ENCODE data around the gene ASAP3.

Gene ASAP3

DNA sequence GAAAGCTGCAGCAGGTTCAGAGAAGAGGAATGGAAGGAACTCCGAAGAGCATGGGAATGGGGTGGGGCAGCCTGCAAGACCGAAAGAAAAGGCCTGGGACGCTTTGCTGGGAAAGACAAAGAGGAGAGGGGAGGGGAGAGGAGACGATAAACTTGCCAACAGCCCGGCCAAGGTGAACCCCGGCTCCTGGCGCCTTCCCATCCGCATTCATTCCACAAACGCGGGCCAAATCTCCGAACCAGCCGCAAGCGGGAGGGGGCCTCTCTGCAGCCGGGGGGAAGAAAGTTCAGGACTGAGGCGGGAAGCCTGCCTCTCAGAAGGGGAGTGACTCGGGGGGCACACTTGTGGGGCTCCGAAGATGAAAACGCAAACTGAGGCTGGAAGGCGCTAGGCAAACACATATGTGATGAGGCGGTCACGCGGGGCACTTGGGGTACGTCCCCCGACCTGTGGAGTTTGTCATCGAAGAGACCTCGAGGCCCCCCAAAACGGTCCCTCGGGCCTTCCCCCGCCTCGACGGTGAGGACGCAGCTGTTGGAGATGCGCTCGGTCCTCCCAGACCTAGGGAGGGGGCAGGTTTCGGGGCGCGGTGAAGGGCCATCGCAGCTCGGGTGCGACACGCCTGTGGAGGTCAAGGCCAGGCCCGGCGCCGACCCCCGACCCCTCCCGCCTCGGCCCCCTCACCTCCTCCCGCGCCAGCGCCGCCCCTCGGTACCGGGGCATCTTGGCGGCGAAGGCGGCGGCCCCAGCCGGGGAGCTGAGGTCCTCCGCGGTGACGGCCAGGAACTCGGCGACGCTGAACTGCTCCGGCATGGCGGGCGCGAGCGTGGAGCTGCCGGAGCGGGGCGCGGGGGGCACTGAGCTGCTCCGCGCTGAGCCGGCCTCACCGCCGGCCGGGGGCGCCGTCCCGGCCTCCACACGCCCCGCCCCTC, at the start of gene ASAP3:
Gene ASAP3, minus strand, starts transcription at position 859 of the 932 bp plus-strand sequence. Its CDS starts 46 bp downstream, at position 813.
- no peak for DNase-seq (ENCODE audit: low read depth in 2 of 2)

DNA sequence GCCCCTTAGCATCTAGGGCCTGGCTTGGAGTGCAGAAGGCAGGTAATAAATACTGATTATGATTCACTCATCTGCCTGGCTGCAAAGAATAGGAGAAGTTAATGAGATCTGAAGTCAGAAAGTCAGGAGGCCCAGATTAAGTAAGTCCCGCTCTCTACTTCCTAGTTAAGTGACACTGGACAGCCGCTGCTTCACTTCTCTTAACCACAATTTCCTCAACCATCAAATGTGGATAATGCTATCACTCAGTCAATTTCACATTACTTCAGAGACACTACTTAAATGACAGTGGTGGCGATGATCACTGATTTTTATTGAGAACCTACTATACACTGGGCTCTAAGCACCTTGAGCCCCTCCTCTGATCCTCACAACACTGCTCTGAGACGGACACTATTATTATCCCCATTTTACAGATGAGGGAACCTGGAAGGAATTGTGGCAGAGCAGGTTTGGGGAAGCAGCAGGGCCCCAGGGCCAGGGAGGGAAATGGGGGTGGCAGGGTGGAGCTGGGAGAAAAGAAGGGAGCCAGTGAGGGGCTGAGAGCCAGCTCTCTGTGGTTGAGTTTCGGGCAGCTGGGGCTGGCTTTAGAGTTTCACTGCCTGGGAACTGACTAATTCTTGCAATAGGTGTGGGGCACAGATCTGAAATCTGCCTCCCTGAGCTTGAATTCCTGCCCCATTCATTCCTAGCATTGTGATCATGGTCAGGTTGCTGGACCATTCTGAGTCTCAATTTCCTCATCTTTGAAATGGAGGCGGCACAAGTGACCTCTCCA, 49.5 kb upstream of the ASAP3 start:
- DNase-seq (ENCODE audit: low read depth in 2 of 2) = no peak

DNA sequence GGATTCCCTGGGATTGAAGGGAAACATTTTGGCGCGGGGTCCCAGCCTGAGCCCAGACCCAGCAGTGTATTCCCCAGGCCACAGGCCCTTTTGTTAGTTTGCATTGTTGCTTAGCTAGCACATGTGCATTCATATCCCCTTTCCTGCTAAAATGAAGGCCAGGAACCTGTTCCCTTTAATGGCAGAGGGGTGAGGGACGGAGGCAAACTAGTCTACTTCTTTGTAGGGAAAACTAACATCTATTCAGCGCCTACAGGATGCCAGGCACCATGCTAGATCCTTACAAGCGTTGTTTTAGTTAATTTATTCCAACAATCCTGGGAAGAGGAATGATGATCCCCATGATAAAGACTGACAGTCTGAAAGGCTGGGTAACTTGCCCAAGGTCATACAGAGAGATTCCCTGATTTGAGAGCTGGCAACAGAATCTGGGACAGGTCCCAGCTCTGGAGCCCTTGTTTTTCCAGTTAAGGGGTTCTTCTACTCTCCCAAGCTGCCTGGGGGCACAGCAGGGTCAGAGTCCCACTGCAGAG, 47.6 kb upstream of the ASAP3 start:
- DNase-seq (ENCODE audit: low read depth in 2 of 2) = no peak

DNA sequence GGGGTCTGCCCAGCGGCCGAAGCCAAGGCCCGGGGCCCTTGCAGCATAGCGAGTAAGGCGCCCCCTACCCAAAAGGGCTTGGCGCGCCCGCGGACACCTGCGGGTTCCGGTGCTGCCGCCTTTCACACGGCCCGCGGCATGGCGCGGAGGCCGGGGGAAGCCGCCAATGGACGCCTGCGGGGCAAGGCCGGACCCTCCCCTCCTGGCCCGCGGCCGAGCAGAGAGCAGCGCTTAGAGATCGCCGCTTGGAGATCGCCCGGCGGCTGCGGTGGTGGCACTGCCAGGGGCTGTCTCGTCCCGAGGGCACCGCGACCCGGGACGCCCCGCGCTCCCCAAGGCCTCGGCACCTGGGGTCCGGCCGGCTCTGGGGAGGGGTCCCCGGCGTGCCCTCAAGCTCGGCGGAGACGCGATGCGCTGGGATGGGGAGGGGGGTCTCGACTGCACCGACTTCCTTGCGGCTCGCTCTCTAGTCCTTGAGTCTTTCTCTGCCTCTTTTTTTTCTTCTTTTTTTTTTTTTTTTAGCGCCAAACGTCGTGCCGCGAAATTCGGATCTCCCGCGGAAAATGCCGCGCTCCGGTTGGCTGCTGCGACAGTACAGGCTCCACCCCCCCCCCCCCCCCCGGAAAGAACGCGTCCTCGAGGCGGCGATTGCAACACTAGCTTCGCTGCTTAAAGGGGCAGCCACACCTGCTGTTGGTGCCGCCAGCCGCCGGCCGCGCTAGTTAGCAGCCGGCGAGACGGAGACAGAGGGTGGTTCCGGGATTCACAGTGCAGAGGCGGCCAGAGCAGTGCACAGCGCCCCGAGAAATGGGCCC, 47.0 kb upstream of the ASAP3 start, which contains the start of gene E2F2:
Gene E2F2, minus strand, starts transcription at position 487 of the 815 bp plus-strand sequence. Its CDS starts 440 bp downstream, at position 47.
- peak; percentile 56 to 69 for DNase-seq (ENCODE audit: low read depth in 2 of 2)

DNA sequence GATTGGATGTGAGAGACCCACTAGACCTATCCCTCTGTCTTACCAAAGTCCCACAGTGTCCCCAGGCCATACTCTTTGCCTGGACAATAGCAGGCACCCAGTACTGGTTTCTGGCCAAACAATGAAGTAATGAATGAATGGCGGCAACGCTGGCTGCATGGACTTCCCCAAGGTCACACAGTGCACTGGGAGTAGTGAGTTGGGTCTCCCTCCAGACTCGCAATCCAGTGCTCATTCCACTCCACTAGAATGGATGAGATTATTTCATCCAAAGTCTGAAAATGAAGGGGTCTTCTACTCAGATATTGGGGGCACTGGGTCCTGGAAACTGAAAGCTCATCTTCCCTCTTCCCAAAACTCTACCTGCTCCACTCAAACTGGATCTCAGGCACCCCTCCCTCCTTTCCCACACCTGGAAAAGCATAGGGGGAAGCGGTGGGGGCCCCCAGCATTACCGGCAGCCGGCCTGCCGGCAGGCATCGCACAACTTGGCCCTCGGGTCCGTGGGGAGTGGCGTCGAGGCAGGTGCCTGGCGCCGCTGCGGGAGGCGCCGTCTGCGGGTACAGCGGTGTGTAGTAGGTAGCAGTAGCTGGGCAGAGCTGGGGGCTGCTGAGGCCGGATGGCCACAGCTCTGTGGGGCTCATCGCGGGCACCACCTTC, 46.2 kb upstream of the ASAP3 start:
- no peak for DNase-seq (ENCODE audit: low read depth in 2 of 2)

DNA sequence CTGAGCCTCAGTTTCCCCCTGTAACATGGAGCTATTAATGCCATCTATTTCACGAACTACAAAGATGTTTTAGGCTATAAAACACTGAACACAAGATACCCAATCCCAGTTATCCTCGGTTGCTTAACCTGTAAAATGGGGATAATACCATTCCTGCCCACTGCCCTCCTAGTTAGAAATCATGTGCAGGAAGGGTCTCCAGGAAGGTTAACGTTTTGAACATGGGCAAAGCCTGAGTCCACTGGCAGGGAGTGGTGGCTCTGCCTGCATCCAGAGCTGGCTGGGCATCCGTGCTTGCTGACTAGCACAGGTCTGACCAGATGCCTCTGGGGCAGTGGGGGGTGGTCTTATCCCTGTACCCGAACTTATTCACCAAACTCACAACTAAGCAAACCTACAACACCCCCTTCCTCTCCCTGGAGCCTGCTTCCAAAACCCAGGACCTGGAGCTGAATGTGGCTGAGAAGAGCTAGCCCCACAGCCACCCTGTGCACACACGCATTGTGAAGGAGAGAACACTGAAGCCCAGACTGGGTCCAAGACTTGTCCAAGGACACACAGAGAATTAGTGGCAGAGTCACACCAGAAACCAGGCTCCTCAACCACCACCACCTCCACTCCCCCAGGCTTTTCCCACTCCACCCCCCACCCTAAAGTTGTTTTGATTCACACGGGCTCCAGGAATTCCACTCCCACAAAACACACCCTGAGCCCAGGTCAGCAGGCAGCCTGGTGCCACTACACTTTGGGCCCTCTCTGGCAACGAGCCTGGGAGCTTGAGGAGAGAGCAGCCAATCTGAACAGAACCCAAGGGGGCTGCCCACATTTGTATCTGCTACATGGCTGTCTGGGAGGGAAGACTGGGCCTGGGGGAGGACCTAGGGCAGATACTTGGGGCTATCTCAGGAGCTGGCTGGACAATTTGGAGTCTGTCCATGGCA, 45.4 kb upstream of the ASAP3 start:
- no peak for DNase-seq (ENCODE audit: low read depth in 2 of 2)

DNA sequence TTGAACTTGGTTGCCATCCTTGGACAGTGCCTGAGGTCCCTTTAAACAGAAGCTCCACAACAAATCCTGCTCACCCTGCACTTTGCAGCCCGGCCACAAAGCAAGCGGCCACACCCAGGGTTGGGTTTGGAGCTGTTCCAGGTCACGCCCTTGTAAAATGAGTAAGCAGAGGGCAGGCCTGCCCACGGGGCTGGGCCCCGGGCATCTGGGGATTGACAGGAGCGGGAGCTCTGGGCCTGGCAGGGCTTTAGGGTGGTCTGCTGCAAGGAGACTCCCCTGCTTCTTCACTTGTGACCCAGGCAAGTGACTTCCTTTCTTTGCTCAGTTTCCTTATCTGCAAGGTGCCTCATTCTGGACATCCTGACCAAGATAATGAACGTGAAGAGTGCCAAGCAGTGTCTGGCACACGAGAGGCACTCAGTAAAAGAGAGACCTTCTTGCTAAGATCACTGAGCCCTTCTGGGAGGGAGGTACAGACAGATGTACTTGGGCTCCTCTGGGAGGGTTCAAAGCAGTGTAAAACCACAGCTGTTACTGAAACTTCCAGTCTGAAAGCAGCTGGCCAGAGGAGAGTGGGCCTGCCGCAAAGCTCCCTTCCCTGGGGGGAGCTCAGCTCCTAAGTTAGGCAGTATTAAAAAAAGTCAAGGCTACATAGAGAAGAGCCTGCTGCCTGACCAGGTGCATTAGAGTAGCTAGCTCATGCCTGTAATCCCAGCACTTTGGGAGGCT, 44.4 kb upstream of the ASAP3 start:
- peak; percentile 51 to 80 for DNase-seq (ENCODE audit: low read depth in 2 of 2)

DNA sequence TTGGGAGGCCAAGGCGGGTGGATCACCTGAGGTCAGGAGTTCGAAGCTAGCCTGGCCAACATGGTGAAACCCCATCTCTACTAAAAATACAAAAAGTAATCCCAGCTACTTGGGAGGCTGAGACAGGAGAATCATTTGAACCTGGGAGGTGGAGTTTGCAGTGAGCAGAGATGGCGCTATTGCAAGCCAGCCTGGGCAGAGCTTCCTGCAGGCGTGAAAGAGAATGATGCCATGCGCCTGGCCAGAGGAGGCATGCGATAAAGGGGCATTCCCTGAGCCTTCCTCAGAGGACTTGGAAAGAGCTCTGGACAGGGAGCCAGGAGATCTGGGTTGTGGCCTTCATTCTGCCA, 43.9 kb upstream of the ASAP3 start:
- DNase-seq (ENCODE audit: low read depth in 2 of 2) = no peak

DNA sequence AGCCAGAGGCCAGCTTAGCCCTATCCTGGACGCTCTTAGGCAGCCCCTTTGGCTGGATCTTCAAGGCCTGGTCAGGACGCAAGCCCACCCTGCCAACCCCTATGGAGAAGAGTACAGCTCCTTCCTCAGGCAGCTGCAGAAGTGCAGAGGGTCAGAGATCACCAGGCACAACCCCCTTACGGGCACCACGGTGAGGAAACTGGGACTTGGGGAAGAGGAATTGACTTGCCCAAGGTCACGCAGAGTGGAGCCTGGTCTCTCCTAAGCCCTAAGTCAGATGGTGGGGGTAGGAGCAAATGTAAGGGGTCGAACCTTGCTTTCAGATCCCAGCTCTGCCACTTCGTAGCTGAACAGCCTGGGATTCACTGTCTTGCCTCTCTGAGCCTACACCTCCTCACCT, 43.4 kb upstream of the ASAP3 start:
- DNase-seq (ENCODE audit: low read depth in 2 of 2) = no peak

DNA sequence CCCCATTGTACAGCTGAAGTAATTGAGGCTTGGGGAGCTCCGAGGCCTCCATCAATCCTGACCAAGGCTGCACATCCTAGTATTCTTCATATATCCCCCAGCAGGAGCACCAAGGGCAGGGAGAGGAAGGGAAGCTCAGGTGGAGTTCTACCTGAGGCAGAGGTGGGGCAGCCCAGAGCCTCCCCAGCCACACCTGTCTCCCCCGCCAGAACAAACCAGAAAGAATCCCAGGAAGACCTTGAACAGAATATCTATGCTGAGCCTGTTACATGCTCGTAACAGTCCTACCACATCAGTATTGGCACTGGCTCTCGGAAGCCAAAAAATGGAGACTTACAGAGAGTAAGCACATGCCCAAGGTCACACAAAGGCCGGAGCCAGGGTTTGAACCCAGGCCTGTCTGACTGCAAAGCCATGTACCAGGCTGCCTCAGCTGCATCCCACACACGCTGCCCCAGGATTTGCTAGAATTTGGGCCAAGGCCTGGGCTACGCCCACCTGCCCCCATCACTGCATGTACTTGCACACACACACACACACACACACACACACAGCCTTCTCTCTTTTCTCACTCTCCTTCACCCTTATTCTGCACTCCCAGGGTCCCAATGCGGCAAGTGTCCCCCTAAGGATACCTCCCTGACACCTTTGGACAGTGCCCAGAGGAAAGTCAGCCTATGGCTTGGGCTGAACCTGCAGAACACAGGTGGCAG, 42.5 kb upstream of the ASAP3 start:
- DNase-seq (ENCODE audit: low read depth in 2 of 2) = no peak

DNA sequence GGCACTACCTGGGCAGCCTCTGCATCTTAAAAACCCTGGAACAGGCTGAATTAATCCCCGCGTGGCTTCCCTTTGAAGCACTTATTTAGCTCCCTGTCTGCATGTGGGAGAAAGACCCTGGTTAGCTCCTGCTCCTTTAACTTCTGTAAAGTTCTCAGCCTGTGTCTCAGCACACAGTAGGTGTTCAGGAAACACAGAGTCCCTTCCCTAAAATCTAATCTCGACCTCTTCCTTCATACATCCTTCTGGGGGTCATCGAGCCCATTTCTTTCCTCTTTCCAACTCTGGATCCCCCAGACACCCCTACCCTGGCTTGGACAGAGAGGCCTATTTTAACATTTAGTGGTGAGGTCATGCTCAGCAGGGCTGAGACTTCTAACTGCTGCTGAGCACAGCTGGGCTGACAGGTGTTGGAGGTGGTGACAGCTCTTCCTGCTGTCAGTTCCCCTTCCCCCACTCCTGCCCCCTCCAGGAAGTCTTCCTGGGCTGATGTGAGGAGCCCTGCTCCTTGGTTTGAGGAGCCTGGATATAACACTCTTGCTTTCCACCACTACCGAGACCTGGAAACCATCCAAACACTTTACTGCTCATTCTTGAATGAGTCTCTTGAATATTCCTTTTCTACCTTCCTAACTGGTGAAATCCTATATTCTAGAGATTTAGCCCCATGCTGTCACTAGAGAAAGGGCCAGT, 41.7 kb upstream of the ASAP3 start:
- DNase-seq (ENCODE audit: low read depth in 2 of 2) = no peak

DNA sequence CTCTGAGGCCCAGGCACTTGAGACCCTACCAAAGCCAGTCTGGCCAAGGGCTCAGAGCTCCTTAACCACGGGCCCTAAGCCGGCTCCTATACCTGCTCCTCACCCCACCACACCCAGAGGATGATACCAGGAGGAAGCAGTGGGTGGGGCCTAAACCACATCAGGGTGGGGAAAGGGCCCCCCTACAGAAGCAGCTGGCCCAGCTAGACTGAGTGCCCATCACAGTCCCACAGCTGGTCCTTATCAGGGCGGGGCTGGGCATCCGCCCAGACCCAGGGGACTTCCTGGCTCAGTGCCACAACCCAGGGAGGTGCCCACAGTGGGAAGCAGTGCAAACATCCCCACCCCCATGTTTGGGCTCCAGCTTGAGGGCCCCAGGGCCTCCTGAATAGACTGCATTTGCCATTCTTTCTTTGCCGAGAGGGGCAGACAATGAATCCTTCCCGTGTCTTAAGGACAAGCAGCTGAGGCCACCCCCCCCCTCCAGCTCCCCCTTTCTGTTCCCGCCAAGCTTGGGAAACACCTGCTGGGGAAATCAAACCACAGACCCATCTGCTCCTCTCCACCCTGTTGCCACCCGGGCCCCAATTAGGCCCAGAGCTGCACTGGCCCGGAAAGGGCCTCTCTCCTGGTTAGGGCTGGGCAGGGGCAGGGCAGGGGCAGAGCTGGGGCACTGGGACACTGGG, 40.9 kb upstream of the ASAP3 start:
- no peak for DNase-seq (ENCODE audit: low read depth in 2 of 2)

DNA sequence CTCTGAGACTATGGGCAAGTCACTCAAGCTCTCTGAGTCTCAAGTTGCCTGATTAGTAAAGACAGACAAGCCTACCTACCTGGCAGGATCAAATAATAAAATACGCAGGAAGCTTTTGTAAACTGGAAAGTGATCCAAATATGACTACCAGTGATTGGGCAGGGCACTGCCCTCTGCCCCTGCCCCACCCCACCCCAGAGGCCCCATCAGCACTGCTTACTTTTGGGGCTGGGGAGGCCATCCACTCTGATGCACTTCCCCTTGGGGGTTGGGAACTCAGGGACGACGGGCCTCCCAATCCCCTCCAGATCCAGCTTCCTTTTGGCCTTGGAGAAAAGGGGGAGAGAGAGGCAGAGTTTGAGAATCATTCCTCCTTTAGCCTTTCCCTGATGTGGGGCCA, 40.2 kb upstream of the ASAP3 start:
- no peak for DNase-seq (ENCODE audit: low read depth in 2 of 2)

DNA sequence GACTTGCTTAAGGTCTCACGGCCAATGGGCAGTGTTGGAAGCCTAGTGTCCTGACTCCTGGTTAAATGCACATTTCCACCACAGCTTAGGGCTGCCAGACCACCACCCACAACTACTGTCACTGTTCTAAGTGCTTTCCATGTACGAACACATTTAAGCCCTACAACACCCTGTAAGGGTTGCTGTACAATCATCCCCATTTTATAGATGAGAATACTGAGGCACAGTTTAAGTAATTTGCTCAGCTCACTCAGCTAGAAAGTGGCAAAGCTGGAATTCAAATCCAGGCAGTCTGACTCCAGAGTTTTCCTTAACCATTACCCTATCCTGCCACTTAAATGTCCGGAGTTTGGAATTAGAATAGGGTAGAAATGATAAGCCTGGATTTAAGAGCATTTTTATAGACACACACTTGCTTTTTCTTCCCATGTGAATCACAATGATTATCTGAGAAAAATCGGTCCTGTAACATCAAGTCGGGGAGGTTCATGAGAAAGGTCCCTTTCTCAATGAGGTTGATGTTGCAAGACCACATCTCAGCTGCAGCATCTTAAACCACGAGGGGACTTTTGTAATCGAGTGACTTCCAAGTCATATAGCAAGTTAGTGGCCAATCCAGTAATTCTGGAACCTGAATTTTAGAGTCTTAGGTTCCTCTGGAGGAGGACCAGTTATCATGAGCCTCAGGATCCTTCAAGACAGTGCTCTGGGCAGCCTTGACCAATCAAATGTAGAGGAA, 38.4 kb upstream of the ASAP3 start:
- DNase-seq (ENCODE audit: low read depth in 2 of 2) = no peak

DNA sequence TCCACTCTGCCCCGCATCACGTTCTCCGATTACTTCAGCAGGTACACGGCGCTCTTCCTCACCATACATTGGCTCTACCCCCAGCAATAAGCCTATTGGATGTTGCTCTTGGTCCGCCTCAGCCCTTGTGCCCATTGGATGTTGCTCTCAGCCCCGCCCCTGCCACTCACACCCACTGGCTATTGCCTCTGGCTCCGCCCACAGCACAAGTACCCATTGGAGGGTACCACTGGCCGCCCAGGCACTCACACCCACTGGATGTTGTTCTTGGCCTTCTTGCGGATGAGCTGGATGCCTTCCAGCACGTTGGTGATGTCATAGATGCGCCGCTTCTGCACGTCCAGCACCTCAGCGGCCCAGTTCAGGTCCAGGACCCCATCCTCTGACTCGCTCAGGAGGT, 37.6 kb upstream of the ASAP3 start:
- no peak for DNase-seq (ENCODE audit: low read depth in 2 of 2)

DNA sequence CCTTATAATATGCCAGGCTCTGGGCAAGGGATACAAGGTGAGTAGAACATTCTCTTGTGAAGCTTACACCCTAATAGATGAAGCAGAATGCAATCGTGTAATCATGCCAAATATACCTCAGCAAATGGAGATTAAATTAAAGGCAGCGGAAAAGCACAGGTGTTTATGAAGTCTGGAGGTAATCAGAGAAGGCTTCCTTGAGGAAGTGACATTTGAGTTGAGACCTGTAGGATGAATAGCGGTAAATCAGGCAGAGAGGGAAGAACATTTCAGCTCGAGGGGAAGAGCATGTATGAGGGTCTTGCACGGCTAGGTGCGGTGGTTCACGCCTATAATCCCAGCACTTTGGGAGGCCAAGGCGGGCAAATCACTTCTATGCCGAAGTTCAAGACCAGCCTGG, 33.6 kb upstream of the ASAP3 start:
- no peak for DNase-seq (ENCODE audit: low read depth in 2 of 2)

DNA sequence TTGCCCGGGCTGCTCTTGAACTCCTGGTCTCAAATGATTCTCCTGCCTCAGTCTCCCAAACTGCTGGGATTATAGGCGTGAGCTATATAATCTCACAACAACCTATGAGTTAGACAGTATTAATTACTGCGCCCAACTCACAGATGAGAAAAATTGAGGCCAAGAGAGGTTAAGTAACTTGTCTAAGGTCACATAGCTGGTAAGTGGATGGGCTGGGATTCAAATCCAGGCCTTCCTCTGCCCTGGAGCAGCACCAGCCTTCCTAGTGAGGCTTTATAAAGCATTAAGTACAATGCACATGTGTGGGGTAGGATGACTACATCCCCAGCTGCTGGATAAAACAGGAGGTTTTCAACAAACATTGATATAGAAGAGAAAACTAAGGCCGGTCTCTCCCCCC, 31.9 kb upstream of the ASAP3 start:
- DNase-seq (ENCODE audit: low read depth in 2 of 2) = no peak
